Neural cell (in vitro differentiated cells): ENCODE measurements around the gene EHD4. TPM values are rescaled to one million over a fixed set of nuclear protein-coding genes. Genes with fewer than 3 reads are reported as not detected.

Experiments used
- H2AFZ ChIP-seq: fragments of 200-600, 300-800 bp; sonication (generic), shearing (Covaris generic); 2 replicates; pipeline ENCODE4 v1.6.0; 2014; ENCODE audit warnings: low read depth, mild to moderate bottlenecking, antibody characterized with exemption, low read length, moderate library complexity
- H3F3A ChIP-seq: fragments of 200-600 bp; shearing (Covaris generic); 2 replicates; pipeline ENCODE4 v1.6.1; 2016; ENCODE audit warnings: mild to moderate bottlenecking, moderate library complexity, mixed read lengths, antibody characterized with exemption, low read length; ENCODE audit not compliant: insufficient read depth, poor library complexity, severe bottlenecking
- H3K27ac ChIP-seq: fragments of 200-600, 300-800 bp; sonication (generic), shearing (Covaris generic); 2 replicates; pipeline ENCODE4 v1.5.1; 2014; ENCODE audit warnings: mild to moderate bottlenecking, low read length, moderate library complexity
- H3K27me3 ChIP-seq: fragments of 300-800, 200-600 bp; sonication (generic), shearing (Covaris generic); 2 replicates; pipeline ENCODE4 v1.6.0; 2014; ENCODE audit warnings: mild to moderate bottlenecking, low read depth, low read length, moderate library complexity; ENCODE audit not compliant: insufficient read depth
- H3K36me3 ChIP-seq: fragments of 300-800, 200-600 bp; sonication (generic), shearing (Covaris generic); 2 replicates; pipeline ENCODE4 v1.5.1; 2014; ENCODE audit warnings: mild to moderate bottlenecking, antibody characterized with exemption, low read length, moderate library complexity; ENCODE audit not compliant: insufficient read depth
- H3K4me2 ChIP-seq: fragments of 300-800, 200-600 bp; sonication (generic), shearing (Covaris generic); 2 replicates; pipeline ENCODE4 v1.6.0; 2014; ENCODE audit warnings: mild to moderate bottlenecking, low read length
- H3K4me3 ChIP-seq: fragments of 300-800, 200-600 bp; sonication (generic), shearing (Covaris generic); 2 replicates; pipeline ENCODE4 v1.5.1; 2014; ENCODE audit warnings: mild to moderate bottlenecking, low read length, moderate library complexity
- H3K79me2 ChIP-seq: fragments of 200-600 bp; shearing (Covaris generic); replicated peaks from 2 replicates; pipeline ENCODE4 v1.6.0; 2014; ENCODE audit warnings: mild to moderate bottlenecking, low read length, moderate library complexity; ENCODE audit not compliant: insufficient read depth
- H3K9ac ChIP-seq: fragments of 300-800, 200-600 bp; sonication (generic), shearing (Covaris generic); 2 replicates; pipeline ENCODE4 v1.6.1; 2016; ENCODE audit warnings: mild to moderate bottlenecking, low read length, mixed read lengths
- H3K9me2 ChIP-seq: fragments of 200-600 bp; shearing (Covaris generic); 2 replicates; pipeline ENCODE4 v1.6.1; 2016; ENCODE audit warnings: mild to moderate bottlenecking, low read length, mixed read lengths; ENCODE audit not compliant: insufficient read depth
- H3K9me3 ChIP-seq: fragments of 200-600, 300-800 bp; sonication (generic), shearing (Covaris generic); 2 replicates; pipeline ENCODE4 v1.6.1; 2016; ENCODE audit warnings: mild to moderate bottlenecking, mixed run types, low read length, moderate library complexity, mixed read lengths
- H4K20me1 ChIP-seq: fragments of 200-600 bp; shearing (Covaris generic); 2 replicates; pipeline ENCODE4 v1.6.1; 2016; ENCODE audit warnings: mild to moderate bottlenecking, mixed run types; ENCODE audit not compliant: insufficient read depth
- EZH2 ChIP-seq: fragments of 200-600, 300-800 bp; shearing (Covaris generic), sonication (generic); IDR thresholded peaks from 2 replicates; pipeline ENCODE4 v1.6.1; 2014; ENCODE audit warnings: antibody characterized with exemption, low read length, borderline replicate concordance, mild to moderate bottlenecking; ENCODE audit not compliant: insufficient read depth, poor library complexity, severe bottlenecking
- MXI1 ChIP-seq: fragments of 450-650 bp; conservative IDR thresholded peaks from 2 replicates; pipeline ENCODE4 v1.6.1; 2014; ENCODE audit warnings: antibody characterized with exemption, mild to moderate bottlenecking; ENCODE audit not compliant: poor library complexity, severe bottlenecking
- POLR2AphosphoS5 ChIP-seq: IDR thresholded peaks from 2 replicates; pipeline ENCODE4 v1.6.1; 2012
- RAD21 ChIP-seq: fragments of 450-650 bp; conservative IDR thresholded peaks from 2 replicates; pipeline ENCODE4 v1.6.1; 2014; ENCODE audit warnings: antibody characterized with exemption, mild to moderate bottlenecking, moderate library complexity
- SMC3 ChIP-seq: fragments of 450-650 bp; conservative IDR thresholded peaks from 2 replicates; pipeline ENCODE4 v1.6.1; 2014; ENCODE audit warnings: antibody characterized with exemption, mild to moderate bottlenecking, moderate library complexity; ENCODE audit not compliant: poor library complexity
- TAF1 ChIP-seq: IDR thresholded peaks from 2 replicates; pipeline ENCODE4 v1.6.1; 2012; ENCODE audit warnings: low read depth
- polyA plus RNA-seq: library from polyadenylated mRNA; depleted of rRNA; stranded (reverse); fragments of >200 nt; gene quantifications from 2 replicates; pipeline ENCODE4 v1.2.3, GENCODE V29; 2014
- TF ChIP-seq, protein P1 (sequence below): IDR thresholded peaks from 2 replicates; pipeline ENCODE4 v1.6.1; 2012; ENCODE audit warnings: borderline replicate concordance
- TF ChIP-seq, protein P2 (sequence below): fragments of 450-650 bp; IDR thresholded peaks from 2 replicates; pipeline ENCODE4 v1.5.1; 2014; ENCODE audit warnings: antibody characterized with exemption, mild to moderate bottlenecking, moderate library complexity; ENCODE audit not compliant: poor library complexity, severe bottlenecking

Gene EHD4
- polyA plus RNA-seq, 1 donor from 2014 or later, result 0.09 TPM

DNA sequence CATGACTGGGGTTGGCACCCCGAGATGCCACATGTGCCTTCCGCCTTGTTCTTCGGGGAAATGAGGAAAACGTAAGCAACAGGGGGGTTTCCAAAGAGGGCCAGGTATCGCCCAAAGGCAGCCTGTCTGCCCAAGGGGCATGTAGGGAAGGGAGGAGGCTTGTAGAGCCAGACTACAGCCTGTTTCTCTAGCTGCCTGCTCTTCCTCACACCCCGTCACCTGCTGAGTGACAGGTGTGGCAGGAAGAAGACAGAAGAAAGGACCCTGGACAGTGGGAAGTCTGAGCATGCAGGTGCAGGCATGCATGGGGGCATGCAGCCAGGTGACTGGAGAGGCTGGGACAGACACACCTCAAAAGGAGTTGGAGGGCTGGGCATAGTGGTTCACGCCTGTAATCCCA lies 38.7 kb upstream of the EHD4 start:
- no peaks in the 10 kb centered on the region for H3F3A ChIP-seq
- H3K36me3 ChIP-seq, result no peaks in the 10 kb centered on the region
- H3K79me2 ChIP-seq, result no peaks in the 10 kb centered on the region
- TF ChIP-seq MXI1 (no peak), EZH2 (no peak), TAF1 (no peak)
- TF ChIP-seq, protein P1, sequence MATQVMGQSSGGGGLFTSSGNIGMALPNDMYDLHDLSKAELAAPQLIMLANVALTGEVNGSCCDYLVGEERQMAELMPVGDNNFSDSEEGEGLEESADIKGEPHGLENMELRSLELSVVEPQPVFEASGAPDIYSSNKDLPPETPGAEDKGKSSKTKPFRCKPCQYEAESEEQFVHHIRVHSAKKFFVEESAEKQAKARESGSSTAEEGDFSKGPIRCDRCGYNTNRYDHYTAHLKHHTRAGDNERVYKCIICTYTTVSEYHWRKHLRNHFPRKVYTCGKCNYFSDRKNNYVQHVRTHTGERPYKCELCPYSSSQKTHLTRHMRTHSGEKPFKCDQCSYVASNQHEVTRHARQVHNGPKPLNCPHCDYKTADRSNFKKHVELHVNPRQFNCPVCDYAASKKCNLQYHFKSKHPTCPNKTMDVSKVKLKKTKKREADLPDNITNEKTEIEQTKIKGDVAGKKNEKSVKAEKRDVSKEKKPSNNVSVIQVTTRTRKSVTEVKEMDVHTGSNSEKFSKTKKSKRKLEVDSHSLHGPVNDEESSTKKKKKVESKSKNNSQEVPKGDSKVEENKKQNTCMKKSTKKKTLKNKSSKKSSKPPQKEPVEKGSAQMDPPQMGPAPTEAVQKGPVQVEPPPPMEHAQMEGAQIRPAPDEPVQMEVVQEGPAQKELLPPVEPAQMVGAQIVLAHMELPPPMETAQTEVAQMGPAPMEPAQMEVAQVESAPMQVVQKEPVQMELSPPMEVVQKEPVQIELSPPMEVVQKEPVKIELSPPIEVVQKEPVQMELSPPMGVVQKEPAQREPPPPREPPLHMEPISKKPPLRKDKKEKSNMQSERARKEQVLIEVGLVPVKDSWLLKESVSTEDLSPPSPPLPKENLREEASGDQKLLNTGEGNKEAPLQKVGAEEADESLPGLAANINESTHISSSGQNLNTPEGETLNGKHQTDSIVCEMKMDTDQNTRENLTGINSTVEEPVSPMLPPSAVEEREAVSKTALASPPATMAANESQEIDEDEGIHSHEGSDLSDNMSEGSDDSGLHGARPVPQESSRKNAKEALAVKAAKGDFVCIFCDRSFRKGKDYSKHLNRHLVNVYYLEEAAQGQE, result no peak
- H3K4me2 ChIP-seq, result no peak overlapping the region
- no peak overlapping the region for H3K27ac ChIP-seq
- no peaks in the 10 kb centered on the region for H3K27me3 ChIP-seq
- H2AFZ ChIP-seq, result no peak overlapping the region
- no peak overlapping the region for H3K4me3 ChIP-seq
- no peaks in the 10 kb centered on the region for H3K9me3 ChIP-seq
- H3K9ac ChIP-seq, result no peak overlapping the region
- H3K9me2 ChIP-seq, result no peaks in the 10 kb centered on the region
- H4K20me1 ChIP-seq, result no peaks in the 10 kb centered on the region

DNA sequence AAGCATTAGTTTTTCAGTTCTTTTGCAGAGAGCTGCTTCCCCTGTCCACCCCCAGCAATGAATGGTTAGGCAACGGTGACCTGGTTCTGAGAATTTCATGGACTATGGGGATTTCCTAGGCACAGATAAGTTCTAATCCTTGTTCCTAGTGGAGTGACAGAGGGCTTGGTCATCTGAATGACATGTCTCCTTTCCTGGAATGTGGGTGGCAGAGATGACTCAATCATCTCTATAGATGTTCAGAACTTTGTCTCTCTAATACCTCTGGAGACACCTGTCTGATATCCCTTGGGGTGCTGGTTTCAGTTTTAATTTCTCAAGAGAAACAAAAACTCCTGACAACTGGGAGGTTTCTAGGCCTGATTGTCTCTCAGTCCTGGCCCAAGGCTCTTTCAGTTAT lies 38.1 kb upstream of the EHD4 start:
- H4K20me1 ChIP-seq, result no peaks in the 10 kb centered on the region
- H3K9me2 ChIP-seq, result no peaks in the 10 kb centered on the region
- no peaks in the 10 kb centered on the region for H3K79me2 ChIP-seq
- H3K36me3 ChIP-seq, result no peaks in the 10 kb centered on the region
- H3K27me3 ChIP-seq, result no peaks in the 10 kb centered on the region
- no peaks in the 10 kb centered on the region for H3K9me3 ChIP-seq
- TF ChIP-seq SMC3 (no peak), TAF1 (no peak), EZH2 (no peak), MXI1 (no peak)
- TF ChIP-seq, protein P1, result no peak
- H3K4me2 ChIP-seq, result no peak overlapping the region
- no peak overlapping the region for H3K9ac ChIP-seq
- H3K4me3 ChIP-seq, result no peak overlapping the region
- no peak overlapping the region for H3K27ac ChIP-seq
- H2AFZ ChIP-seq, result no peak overlapping the region
- no peaks in the 10 kb centered on the region for H3F3A ChIP-seq

DNA sequence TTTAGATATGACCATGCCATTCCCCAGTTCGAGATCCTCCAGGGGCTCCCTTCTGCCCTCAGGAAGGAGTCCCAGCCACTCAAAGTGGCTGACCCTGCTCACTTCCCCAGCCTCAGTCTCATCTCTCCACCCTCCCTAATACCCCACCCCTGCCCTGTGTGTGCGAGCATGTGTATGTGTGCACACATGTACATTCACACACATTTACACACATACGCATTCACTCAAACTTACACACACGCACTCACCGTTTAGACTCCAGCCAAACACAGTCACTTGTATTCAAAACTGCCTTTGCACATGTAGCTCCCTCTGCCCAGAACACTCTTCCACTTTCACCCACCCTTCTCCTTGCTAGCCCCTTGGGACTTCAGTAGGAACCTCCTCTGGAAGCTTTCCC lies 37.1 kb upstream of the EHD4 start:
- no peaks in the 10 kb centered on the region for H4K20me1 ChIP-seq
- no peak overlapping the region for H3K27ac ChIP-seq
- TF ChIP-seq EZH2 (no peak), SMC3 (no peak), POLR2AphosphoS5 (no peak), MXI1 (no peak), TAF1 (no peak), RAD21 (no peak)
- TF ChIP-seq, protein P1, result no peak
- TF ChIP-seq, protein P2, sequence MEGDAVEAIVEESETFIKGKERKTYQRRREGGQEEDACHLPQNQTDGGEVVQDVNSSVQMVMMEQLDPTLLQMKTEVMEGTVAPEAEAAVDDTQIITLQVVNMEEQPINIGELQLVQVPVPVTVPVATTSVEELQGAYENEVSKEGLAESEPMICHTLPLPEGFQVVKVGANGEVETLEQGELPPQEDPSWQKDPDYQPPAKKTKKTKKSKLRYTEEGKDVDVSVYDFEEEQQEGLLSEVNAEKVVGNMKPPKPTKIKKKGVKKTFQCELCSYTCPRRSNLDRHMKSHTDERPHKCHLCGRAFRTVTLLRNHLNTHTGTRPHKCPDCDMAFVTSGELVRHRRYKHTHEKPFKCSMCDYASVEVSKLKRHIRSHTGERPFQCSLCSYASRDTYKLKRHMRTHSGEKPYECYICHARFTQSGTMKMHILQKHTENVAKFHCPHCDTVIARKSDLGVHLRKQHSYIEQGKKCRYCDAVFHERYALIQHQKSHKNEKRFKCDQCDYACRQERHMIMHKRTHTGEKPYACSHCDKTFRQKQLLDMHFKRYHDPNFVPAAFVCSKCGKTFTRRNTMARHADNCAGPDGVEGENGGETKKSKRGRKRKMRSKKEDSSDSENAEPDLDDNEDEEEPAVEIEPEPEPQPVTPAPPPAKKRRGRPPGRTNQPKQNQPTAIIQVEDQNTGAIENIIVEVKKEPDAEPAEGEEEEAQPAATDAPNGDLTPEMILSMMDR, result no peak
- no peaks in the 10 kb centered on the region for H3F3A ChIP-seq
- H3K9ac ChIP-seq, result no peak overlapping the region
- H3K27me3 ChIP-seq, result no peaks in the 10 kb centered on the region
- no peaks in the 10 kb centered on the region for H3K9me3 ChIP-seq
- no peaks in the 10 kb centered on the region for H3K79me2 ChIP-seq
- H3K36me3 ChIP-seq, result no peaks in the 10 kb centered on the region
- H2AFZ ChIP-seq, result no peak overlapping the region
- no peak overlapping the region for H3K4me2 ChIP-seq
- H3K9me2 ChIP-seq, result no peaks in the 10 kb centered on the region
- no peak overlapping the region for H3K4me3 ChIP-seq
